Choroid plexus epithelial cell (primary cell): ENCODE measurements around the gene PAWR.
"Not testable (repeated sequence)": the region's sequence is repeated elsewhere in the genome, so short reads cannot be mapped to it uniquely, and the experiment has no call there.

Experiments
- DNase-seq: peaks from one replicate; pipeline ENCODE4 v3.0.0-alpha.2; 2010; ENCODE audit warnings: low read depth
- H3K4me3 ChIP-seq: 2 replicates; pipeline ENCODE4 v1.5.1; 2011; ENCODE audit warnings: low read depth, mild to moderate bottlenecking, control low read depth, low read length, moderate library complexity
- TF ChIP-seq, protein P1 (sequence below): conservative IDR thresholded peaks from 2 replicates; pipeline ENCODE4 v1.5.1; 2011; ENCODE audit warnings: low read depth, mild to moderate bottlenecking, control low read depth, inconsistent platforms, low read length, moderate library complexity

The PAWR gene

DNA sequence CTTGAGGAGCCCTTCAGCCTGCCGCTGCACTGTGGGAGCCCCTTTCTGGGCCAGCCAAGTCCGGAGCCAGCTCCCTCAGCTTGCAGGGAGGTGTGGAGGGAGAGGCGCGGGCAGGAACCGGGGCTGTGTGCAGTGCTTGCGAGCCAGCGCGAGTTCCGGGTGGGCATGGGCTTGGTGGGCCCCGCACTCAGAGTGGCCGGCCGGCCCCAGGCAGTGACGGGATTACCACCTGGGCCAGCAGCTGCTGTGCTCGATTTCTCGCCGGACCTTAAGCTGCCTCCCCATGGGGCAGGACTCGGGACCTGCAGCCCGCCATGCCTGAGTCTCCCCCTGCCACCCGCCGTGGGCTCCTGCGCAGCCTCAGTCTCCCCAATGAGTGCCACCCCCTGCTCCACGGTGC is 116.9 kb downstream of the PAWR start:
- TF ChIP-seq, protein P1, sequence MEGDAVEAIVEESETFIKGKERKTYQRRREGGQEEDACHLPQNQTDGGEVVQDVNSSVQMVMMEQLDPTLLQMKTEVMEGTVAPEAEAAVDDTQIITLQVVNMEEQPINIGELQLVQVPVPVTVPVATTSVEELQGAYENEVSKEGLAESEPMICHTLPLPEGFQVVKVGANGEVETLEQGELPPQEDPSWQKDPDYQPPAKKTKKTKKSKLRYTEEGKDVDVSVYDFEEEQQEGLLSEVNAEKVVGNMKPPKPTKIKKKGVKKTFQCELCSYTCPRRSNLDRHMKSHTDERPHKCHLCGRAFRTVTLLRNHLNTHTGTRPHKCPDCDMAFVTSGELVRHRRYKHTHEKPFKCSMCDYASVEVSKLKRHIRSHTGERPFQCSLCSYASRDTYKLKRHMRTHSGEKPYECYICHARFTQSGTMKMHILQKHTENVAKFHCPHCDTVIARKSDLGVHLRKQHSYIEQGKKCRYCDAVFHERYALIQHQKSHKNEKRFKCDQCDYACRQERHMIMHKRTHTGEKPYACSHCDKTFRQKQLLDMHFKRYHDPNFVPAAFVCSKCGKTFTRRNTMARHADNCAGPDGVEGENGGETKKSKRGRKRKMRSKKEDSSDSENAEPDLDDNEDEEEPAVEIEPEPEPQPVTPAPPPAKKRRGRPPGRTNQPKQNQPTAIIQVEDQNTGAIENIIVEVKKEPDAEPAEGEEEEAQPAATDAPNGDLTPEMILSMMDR = no peak
- no peak overlapping the region for H3K4me3 ChIP-seq
- DNase-seq = no peak

DNA sequence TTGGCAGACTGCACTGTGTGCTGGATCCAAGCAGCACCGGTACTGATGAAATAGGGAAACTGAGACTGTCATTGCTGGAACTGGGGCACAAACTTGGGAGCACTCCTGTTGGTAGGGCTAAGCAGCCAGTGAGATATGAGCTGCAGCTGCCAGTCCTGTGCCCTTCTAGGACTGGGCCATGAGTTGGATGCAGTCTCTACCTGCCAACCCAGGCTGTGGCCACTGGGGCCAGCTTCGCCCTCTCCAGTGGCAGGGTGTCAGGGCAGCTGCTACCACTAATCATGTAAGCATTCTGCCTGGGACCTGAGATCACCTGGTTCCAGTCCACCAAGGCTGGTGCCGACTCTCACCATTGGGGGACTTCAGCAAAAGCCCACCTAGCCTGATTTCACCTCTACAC is 121.1 kb downstream of the PAWR start:
- no peak for DNase-seq
- TF ChIP-seq, protein P1 = no peak
- no peak overlapping the region for H3K4me3 ChIP-seq

DNA sequence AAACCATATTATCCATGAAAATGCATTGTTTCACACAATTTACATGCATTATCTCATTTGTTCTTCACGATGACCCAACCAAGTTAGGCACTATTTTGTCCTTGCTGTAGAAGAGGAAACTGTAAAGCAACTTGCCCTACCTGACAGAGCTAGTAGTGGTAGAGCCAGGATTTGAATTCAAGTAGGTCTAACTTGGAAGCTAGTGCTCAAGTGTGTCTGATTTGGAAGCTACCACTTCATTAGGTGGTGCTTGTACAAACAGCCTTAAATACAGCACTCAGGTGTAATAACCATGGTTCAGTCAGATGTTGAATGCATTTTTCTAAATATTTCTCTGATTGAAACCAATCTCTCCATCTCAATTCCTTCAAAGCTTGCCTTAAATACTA is 123.6 kb downstream of the PAWR start:
- TF ChIP-seq, protein P1 = no peak
- DNase-seq = no peak
- no peak overlapping the region for H3K4me3 ChIP-seq

DNA sequence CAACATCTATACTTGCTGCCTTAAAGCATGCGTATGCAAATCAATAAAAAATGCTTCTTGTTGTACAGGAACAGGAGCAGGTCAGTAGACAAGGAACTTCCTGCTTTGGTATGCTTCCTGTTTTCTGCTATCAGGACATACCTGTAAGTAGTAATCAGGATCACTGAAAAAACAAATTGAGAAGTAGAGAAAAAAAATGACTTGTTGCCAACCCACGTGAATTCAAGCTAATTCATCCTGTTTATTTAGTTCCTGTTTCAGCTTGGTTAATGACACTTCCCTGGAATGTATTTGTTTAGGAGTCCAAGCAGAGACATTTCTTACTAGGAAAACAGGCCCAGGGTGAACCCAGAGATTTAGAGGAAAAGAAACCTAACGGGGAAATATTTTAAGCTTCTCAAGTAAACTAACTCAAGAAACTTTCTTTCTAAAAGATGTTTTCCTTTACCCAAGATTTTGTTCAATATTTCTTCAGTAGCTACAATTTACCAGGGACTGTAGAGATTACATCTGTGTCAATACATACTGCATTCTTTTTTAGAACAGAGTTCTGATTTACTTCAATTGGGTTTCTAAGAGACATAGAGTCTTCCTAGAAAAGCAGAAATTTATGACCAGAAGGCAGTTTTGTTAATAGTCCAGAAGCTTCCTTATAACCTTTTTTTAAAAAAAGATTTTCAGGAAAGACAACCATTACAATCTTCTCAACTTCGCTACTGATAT is 124.2 kb downstream of the PAWR start:
- no peak overlapping the region for H3K4me3 ChIP-seq
- peak; percentile 53 for DNase-seq
- TF ChIP-seq, protein P1 = no peak

DNA sequence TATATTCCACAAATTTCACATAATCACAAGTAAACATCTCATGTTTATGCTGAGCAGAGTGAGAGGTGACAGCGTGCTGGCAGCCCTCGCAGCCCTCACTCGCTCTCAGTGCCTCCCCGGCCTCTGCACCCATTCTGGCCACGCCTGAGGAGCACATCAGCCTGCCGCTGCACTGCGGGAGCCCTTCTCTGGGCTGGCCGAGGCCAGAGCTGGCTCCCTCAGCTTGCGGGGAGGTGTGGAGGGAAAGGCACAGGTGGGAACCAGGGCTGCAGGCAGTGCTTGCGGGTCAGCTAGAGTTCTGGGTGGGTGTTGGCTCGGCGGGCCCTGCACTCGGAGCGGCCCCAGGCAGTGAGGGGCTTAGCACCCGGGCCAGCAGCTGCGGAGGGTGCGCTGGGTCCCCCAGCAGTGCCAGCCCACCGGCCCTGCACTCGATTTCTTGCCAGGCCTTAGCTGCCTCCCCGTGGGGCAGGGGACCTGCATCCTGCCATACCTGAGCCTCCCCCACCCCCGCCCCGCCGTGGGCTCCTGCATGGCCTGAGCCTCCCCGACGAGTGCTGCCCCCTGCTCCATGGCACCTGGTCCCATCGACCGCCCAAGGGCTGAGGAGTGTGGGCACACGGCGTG is 125.9 kb downstream of the PAWR start:
- DNase-seq, H3K4me3 ChIP-seq: not testable (repeated sequence)

DNA sequence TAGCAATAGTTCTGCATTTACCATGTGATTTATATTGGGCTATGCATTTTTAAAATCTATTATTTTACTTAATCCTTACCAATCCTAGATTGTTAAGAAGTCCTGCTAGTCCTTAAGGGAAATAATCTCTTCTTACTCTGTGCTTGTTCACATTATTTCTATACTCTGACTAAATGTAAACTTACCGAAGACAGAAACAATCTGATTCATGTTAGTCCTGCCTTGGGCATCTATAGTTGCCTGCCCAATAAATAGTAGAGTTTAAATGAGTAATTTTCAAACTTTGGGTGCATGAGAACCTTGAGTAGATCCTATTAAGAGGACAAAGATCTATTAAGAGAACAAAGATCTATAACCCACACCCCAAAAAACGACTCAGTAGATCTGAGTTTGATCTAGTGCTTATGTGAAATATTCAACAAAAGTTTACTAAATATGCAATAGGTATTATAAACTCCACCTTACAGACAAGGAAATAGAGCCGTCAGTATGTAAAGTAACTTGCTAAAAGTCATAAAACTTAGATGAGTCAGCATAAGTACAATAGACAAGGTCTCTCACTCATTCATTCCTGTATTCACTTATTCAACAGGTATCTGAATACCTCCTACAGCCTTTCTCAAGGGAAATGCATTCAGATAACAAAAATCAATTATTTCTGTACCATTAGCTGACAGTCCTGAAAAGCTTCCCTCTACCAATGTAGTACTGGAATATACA is 127.6 kb downstream of the PAWR start:
- no peak for DNase-seq
- TF ChIP-seq, protein P1 = no peak
- H3K4me3 ChIP-seq = no peak overlapping the region

DNA sequence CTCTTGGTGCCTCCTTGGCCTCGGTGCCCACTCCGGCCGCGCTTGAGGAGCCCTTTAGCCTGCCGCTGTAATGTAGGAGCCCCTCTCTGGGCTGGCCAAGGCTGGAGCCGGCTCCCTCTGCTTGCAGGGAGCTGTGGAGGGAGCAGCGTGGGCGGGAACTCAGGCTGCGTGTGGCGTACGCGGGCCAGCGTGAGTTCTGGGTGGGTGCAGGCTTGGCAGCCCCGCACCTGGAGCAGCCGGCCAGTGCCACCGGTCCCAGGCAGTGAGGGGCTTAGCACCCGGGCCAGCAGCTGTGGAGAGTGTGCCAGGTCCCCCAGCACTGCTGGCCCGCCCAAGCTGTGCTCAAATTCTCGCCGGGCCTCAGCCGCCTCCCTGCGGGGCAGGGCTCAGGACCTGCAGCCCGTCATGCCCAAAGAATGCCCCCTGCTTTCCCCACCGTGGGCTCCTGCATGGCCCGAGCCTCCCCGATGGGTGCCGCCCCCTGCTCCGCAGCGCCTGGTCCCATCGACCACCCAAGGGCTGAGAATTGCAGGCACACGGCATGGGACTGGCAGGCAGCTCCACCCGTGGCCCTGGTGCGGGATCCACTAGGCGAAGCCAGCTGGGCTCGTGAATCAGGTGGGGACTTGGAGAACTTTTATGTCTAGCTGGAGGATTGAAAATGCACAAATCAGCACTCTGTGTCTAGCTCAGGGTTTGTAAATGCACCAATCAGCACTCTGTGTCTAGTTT is 129.2 kb downstream of the PAWR start:
- H3K4me3 ChIP-seq = no peak overlapping the region
- no peak for DNase-seq
- TF ChIP-seq, protein P1 = no peak
